ENCODE measurements around the gene FLNC. TPM values are rescaled to one million over a fixed set of nuclear protein-coding genes. Genes with fewer than 3 reads are reported as not detected.
A peak's percentile ranks its signal among the peaks of the same experiment; 100 is the strongest.

The FLNC gene
- total and polyA plus RNA-seq, 2 of the 13 experiments (the other 11 are each of a cell fraction or from before 2014, with no cell fraction given), result 0.02 TPM; not detected in 1

- TF ChIP-seq, protein P1, sequence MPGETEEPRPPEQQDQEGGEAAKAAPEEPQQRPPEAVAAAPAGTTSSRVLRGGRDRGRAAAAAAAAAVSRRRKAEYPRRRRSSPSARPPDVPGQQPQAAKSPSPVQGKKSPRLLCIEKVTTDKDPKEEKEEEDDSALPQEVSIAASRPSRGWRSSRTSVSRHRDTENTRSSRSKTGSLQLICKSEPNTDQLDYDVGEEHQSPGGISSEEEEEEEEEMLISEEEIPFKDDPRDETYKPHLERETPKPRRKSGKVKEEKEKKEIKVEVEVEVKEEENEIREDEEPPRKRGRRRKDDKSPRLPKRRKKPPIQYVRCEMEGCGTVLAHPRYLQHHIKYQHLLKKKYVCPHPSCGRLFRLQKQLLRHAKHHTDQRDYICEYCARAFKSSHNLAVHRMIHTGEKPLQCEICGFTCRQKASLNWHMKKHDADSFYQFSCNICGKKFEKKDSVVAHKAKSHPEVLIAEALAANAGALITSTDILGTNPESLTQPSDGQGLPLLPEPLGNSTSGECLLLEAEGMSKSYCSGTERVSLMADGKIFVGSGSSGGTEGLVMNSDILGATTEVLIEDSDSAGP (CRISPR knock-in tag; IDR thresholded peaks at IDR 0.05; ENCODE audit: borderline replicate concordance), result peak; percentile 17; the same call in 1 of the 2 replicates
- TF ChIP-seq YEATS2 (CRISPR knock-in tag; IDR thresholded peaks at IDR 0.05; ENCODE audit: borderline replicate concordance) (no peak), NR1H2 (CRISPR knock-in tag; IDR thresholded peaks at IDR 0.05; ENCODE audit: borderline replicate concordance, low read depth) (no peak), MAFG (CRISPR knock-in tag; IDR thresholded peaks at IDR 0.05) (no peak), NRL (CRISPR knock-in tag; IDR thresholded peaks at IDR 0.05; ENCODE audit: borderline replicate concordance) (0 out of 2 replicates have a peak, but pooled peaks have one; percentile 7), ZFP36L2 (CRISPR knock-in tag; IDR thresholded peaks at IDR 0.05) (no peak), ZNF256 (CRISPR knock-in tag; conservative IDR thresholded peaks at IDR 0.05) (no peak), ZNF639 (CRISPR knock-in tag; conservative IDR thresholded peaks at IDR 0.05) (no peak), CENPT (CRISPR knock-in tag; IDR thresholded peaks at IDR 0.05; ENCODE audit: low read depth) (no peak), ZNF841 (CRISPR knock-in tag; IDR thresholded peaks at IDR 0.05; ENCODE audit: borderline replicate concordance) (no peak), KLF15 (CRISPR knock-in tag; IDR thresholded peaks at IDR 0.05; ENCODE audit: borderline replicate concordance) (no peak), KDM1A (CRISPR knock-in tag; IDR thresholded peaks at IDR 0.05) (no peak), MTF2 (CRISPR knock-in tag; IDR thresholded peaks at IDR 0.05; ENCODE audit: borderline replicate concordance) (no peak), ELF3 (CRISPR knock-in tag; IDR thresholded peaks at IDR 0.05) (no peak), SAP130 (CRISPR knock-in tag; IDR thresholded peaks at IDR 0.05; ENCODE audit: low read depth) (peak; percentile 27; the same call in 1 of the 2 replicates), ZNF644 (CRISPR knock-in tag; IDR thresholded peaks at IDR 0.05; ENCODE audit: low read depth) (no peak), RFX3 (CRISPR knock-in tag; IDR thresholded peaks at IDR 0.05) (no peak), PCBP1 (IDR thresholded peaks at IDR 0.05; ENCODE audit: borderline replicate concordance, low read depth, low read length) (no peak), ZNF431 (CRISPR knock-in tag; IDR thresholded peaks at IDR 0.05; ENCODE audit: borderline replicate concordance, low read depth) (no peak), RNF2 (conservative IDR thresholded peaks at IDR 0.05; ENCODE audit: low read depth) (no peak), SMYD3 (CRISPR knock-in tag; IDR thresholded peaks at IDR 0.05) (no peak), HNF4G (IDR thresholded peaks at IDR 0.05; ENCODE audit: borderline replicate concordance, low read depth, low read length) (peak; percentile 61), HNF4G (CRISPR knock-in tag; IDR thresholded peaks at IDR 0.05; ENCODE audit: borderline replicate concordance, low read depth) (no peak)
- TF ChIP-seq, protein P2, sequence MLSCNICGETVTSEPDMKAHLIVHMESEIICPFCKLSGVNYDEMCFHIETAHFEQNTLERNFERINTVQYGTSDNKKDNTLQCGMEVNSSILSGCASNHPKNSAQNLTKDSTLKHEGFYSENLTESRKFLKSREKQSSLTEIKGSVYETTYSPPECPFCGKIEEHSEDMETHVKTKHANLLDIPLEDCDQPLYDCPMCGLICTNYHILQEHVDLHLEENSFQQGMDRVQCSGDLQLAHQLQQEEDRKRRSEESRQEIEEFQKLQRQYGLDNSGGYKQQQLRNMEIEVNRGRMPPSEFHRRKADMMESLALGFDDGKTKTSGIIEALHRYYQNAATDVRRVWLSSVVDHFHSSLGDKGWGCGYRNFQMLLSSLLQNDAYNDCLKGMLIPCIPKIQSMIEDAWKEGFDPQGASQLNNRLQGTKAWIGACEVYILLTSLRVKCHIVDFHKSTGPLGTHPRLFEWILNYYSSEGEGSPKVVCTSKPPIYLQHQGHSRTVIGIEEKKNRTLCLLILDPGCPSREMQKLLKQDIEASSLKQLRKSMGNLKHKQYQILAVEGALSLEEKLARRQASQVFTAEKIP (CRISPR knock-in tag; IDR thresholded peaks at IDR 0.05; ENCODE audit: borderline replicate concordance), result no peak
Observed at GRCh38 chr7:128827971-128828711, 2.1 kb upstream of the FLNC start (continued).
